ENCODE data around the gene PARP1. TPM values are rescaled to one million over a fixed set of nuclear protein-coding genes. Genes with fewer than 3 reads are reported as not detected.

Gene PARP1
- total RNA-seq, 1 experiment from 2014 or later: 376 TPM

DNA sequence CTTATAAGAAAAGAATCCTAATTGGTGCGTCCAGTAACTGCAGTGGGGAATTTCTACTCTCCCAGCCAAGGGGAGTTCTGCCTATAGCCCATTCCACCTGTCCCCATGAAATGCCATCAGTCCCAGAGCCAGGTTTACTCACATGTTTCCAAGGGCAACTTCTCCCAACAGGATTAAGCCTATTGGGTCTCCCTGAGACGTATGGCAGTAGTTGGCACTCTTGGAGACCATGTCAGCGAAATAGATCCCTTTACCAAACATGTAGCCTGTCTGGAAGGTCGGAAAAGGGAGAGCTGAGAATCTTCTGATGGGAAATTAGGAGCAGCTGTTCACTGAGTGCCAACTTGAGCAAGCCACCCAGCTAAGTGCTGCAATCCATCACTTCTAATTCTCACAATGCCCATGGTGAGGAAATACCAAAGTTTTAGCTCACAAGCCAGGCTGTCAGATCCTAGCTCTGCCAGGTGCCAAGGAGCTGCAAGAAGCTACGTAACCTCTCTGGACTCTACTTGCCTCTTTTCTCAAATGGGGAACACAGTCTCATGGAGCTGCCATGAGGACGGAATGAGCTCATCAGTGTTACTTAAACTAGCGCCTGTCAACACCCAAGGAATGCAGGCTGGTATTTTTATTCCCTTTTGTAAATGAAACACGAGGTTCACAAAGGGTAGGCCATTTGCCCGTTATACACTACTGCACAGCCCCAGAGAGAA, 43.9 kb downstream of the PARP1 start:
- no peaks in the 10 kb centered on the region for H3K4me1 Mint-ChIP-seq
- no peaks in the 10 kb centered on the region for H3K27me3 Mint-ChIP-seq (ENCODE audit: low read depth)
- no peak for ATAC-seq
- TF ChIP-seq FOXP1 (CRISPR knock-in tag; IDR thresholded peaks at IDR 0.05; ENCODE audit: borderline replicate concordance): no peak
- peaks cover 95% of the 10 kb centered on the region for H3K36me3 Mint-ChIP-seq
- ChIA-PET CTCF (no interaction called here), POLR2A (no interaction called here)
- H3K4me3 Mint-ChIP-seq: no peak overlapping the region
- no peak overlapping the region for H3K27ac Mint-ChIP-seq
- DNase-seq (ENCODE audit: low spot score): no peak
- no peaks in the 10 kb centered on the region for H3K9me3 Mint-ChIP-seq

DNA sequence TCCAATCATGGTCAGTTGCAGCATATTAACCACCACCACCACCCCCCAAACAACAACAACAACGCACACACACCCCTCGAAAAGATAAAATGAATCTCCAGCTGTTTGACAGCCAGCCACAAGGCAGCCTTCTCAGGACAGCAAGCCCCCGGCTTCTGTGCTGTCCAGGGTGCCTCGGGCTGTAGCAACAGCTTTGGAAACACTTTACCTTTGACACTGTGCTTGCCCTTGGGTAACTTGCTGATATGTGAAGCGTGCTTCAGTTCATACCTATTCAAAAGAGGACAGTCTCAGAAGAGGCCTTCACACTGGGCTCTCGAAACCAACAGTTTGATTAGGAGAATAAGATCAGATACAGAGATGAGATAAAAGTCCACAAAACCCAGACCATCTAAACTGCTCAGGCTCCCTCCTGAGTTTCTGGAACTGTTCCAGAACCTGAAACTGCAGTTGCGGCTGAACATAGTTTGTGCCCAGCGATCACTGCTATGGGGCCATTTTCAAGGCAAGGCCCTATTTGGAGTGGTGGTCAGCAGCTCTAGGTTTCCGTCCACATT, 44.9 kb downstream of the PARP1 start:
- ATAC-seq: no peak
- no peak for DNase-seq (ENCODE audit: low spot score)
- Mint-ChIP-seq H3K4me3 (no peak overlapping the region), H3K27ac (no peak overlapping the region), H3K27me3 (ENCODE audit: low read depth) (no peaks in the 10 kb centered on the region), H3K4me1 (no peaks in the 10 kb centered on the region), H3K9me3 (no peaks in the 10 kb centered on the region), H3K36me3 (peaks cover 95% of the 10 kb centered on the region)
- TF ChIP-seq HMGA2 (CRISPR knock-in tag; IDR thresholded peaks at IDR 0.05) (no peak), TEAD4 (CRISPR knock-in tag; IDR thresholded peaks at IDR 0.05) (no peak), JAZF1 (CRISPR knock-in tag; IDR thresholded peaks at IDR 0.05) (no peak), NFYB (CRISPR knock-in tag; conservative IDR thresholded peaks at IDR 0.05; ENCODE audit: low read depth) (no peak)
- TF ChIP-seq, protein P1, sequence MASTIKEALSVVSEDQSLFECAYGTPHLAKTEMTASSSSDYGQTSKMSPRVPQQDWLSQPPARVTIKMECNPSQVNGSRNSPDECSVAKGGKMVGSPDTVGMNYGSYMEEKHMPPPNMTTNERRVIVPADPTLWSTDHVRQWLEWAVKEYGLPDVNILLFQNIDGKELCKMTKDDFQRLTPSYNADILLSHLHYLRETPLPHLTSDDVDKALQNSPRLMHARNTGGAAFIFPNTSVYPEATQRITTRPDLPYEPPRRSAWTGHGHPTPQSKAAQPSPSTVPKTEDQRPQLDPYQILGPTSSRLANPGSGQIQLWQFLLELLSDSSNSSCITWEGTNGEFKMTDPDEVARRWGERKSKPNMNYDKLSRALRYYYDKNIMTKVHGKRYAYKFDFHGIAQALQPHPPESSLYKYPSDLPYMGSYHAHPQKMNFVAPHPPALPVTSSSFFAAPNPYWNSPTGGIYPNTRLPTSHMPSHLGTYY (CRISPR knock-in tag; IDR thresholded peaks at IDR 0.05): no peak
- CTCF ChIA-PET: interaction anchor here (1.8 kb wide), 1 partner anchor 237 kb away, joined by 14 read pairs; no protein-coding TSS in a partner anchor
- POLR2A ChIA-PET: no interaction called here

GRCh38 chr1:226362361-226362760, 45.5 kb downstream of the PARP1 start:
- ChIA-PET CTCF (interaction anchor here (1.8 kb wide), 1 partner anchor 237 kb away, joined by 14 read pairs; no protein-coding TSS in a partner anchor), POLR2A (no interaction called here)
- Mint-ChIP-seq H3K4me1 (no peaks in the 10 kb centered on the region), H3K27ac (no peak overlapping the region), H3K27me3 (ENCODE audit: low read depth) (no peaks in the 10 kb centered on the region), H3K4me3 (no peak overlapping the region), H3K36me3 (peaks cover 89% of the 10 kb centered on the region), H3K9me3 (no peaks in the 10 kb centered on the region)
- DNase-seq (ENCODE audit: low spot score): no peak
- TF ChIP-seq, protein P2, sequence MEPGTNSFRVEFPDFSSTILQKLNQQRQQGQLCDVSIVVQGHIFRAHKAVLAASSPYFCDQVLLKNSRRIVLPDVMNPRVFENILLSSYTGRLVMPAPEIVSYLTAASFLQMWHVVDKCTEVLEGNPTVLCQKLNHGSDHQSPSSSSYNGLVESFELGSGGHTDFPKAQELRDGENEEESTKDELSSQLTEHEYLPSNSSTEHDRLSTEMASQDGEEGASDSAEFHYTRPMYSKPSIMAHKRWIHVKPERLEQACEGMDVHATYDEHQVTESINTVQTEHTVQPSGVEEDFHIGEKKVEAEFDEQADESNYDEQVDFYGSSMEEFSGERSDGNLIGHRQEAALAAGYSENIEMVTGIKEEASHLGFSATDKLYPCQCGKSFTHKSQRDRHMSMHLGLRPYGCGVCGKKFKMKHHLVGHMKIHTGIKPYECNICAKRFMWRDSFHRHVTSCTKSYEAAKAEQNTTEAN (CRISPR knock-in tag; IDR thresholded peaks at IDR 0.05): no peak
- TF ChIP-seq ETV6 (CRISPR knock-in tag; IDR thresholded peaks at IDR 0.05) (no peak), GTF2I (CRISPR knock-in tag; conservative IDR thresholded peaks at IDR 0.05) (no peak), TCF7 (CRISPR knock-in tag; IDR thresholded peaks at IDR 0.05; ENCODE audit: low read depth) (no peak), ZNF263 (CRISPR knock-in tag; IDR thresholded peaks at IDR 0.05; ENCODE audit: low read depth) (no peak)
- ATAC-seq: no peak

- no peak for TF ChIP-seq GRHL2 (CRISPR knock-in tag; IDR thresholded peaks at IDR 0.05; ENCODE audit: insufficient replicate concordance, severe bottlenecking)
- TF ChIP-seq, protein P3, sequence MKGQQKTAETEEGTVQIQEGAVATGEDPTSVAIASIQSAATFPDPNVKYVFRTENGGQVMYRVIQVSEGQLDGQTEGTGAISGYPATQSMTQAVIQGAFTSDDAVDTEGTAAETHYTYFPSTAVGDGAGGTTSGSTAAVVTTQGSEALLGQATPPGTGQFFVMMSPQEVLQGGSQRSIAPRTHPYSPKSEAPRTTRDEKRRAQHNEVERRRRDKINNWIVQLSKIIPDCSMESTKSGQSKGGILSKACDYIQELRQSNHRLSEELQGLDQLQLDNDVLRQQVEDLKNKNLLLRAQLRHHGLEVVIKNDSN (CRISPR knock-in tag; IDR thresholded peaks at IDR 0.05): no peak
- TF ChIP-seq, protein P1 (CRISPR knock-in tag; IDR thresholded peaks at IDR 0.05): no peak
- H3K9me3 Mint-ChIP-seq: no peaks in the 10 kb centered on the region
- POLR2A ChIA-PET: no interaction called here
- CTCF ChIA-PET: no interaction called here
- H3K4me3 Mint-ChIP-seq: no peak overlapping the region
- no peaks in the 10 kb centered on the region for H3K27me3 Mint-ChIP-seq (ENCODE audit: low read depth)
- H3K36me3 Mint-ChIP-seq: peaks cover 73% of the 10 kb centered on the region
- no peak overlapping the region for H3K27ac Mint-ChIP-seq
- DNase-seq (ENCODE audit: low spot score) (no peak), ATAC-seq (no peak)
- no peaks in the 10 kb centered on the region for H3K4me1 Mint-ChIP-seq
Measured at GRCh38 chr1:226360106-226360746, 47.7 kb downstream of the PARP1 start.

All from WTC11 (cell line).